H1 (cell line): ENCODE results near the gene CENPF. TPM values are rescaled to one million over a fixed set of nuclear protein-coding genes. Genes with fewer than 3 reads are reported as not detected.

Experiments used
- CTCF ChIA-PET: fragments of 300-600 bp; sonication (Branson Sonifier 250); formaldehyde crosslinking; loops from one replicate; lab custom pipeline; 2021; ENCODE audit not compliant: partially characterized antibody; lab: Charles Lee
- POLR2A ChIA-PET: fragments of 300-600 bp; sonication (Branson Sonifier 250); formaldehyde crosslinking; loops from one replicate; lab custom pipeline; 2021; ENCODE audit warnings: inconsistent platforms; ENCODE audit not compliant: partially characterized antibody; lab: Charles Lee
- DNase-seq, 2 experiments: peaks; one replicate each; pipeline versions ENCODE4 v3.0.0 to v3.0.0-alpha.2; 2010 to 2022; ENCODE audit warnings: low spot score in 2 of 2, low read depth in 1 of 2, mixed read lengths in 1 of 2
- FAIRE-seq: peaks from 2 replicates; lab custom pipeline; 2011; peaks lifted over from hg19 to GRCh38; lab: Jason Lieb, UNC
- H2AFZ ChIP-seq: 2 replicates; pipeline ENCODE4 v1.8.1; 2012; ENCODE audit warnings: low read length, inconsistent platforms
- H2AK5ac ChIP-seq: 2 replicates; pipeline ENCODE4 v1.6.1; 2013; ENCODE audit warnings: low read depth, low read length
- H2BK120ac ChIP-seq: replicated peaks from 2 replicates; pipeline ENCODE3; 2013; ENCODE audit warnings: low read depth, low read length, inconsistent platforms
- H2BK12ac ChIP-seq: 2 replicates; pipeline ENCODE4 v1.6.1; 2013; ENCODE audit warnings: low read depth, low read length
- H2BK15ac ChIP-seq: 2 replicates; pipeline ENCODE4 v1.6.1; 2013; ENCODE audit warnings: low read length
- H2BK20ac ChIP-seq: 2 replicates; pipeline ENCODE4 v1.6.1; 2013; ENCODE audit warnings: low read length
- H2BK5ac ChIP-seq: 2 replicates; pipeline ENCODE4 v1.6.1; 2013; ENCODE audit warnings: low read depth, low read length
- H3K14ac ChIP-seq: 2 replicates; pipeline ENCODE4 v1.6.1; 2013; ENCODE audit warnings: inconsistent platforms; ENCODE audit not compliant: insufficient read length
- H3K18ac ChIP-seq: 2 replicates; pipeline ENCODE4 v1.6.1; 2013; ENCODE audit warnings: low read length; ENCODE audit errors: extremely low read depth
- H3K23ac ChIP-seq: 2 replicates; pipeline ENCODE4 v1.6.1; 2013; ENCODE audit warnings: inconsistent platforms; ENCODE audit not compliant: insufficient read length
- H3K23me2 ChIP-seq: 2 replicates; pipeline ENCODE4 v1.6.1; 2013; ENCODE audit warnings: low read depth, low read length
- H3K27ac ChIP-seq: 2 replicates; pipeline ENCODE4 v1.6.1; 2011; ENCODE audit warnings: low read depth, low read length, inconsistent platforms
- H3K27me3 ChIP-seq, 4 experiments: replicated peaks in 1 of 4; 1 replicate in 1 of 4; 2 replicates in 3 of 4; pipeline versions ENCODE4 v1.6.1 to v1.8.1; 2011 to 2013; ENCODE audit warnings: low read length in 3 of 4, mild to moderate bottlenecking in 3 of 4, inconsistent platforms in 2 of 4, mixed read lengths in 2 of 4, moderate library complexity in 1 of 4; ENCODE audit not compliant: control insufficient read depth in 3 of 4, insufficient read depth in 3 of 4; ENCODE audit errors: extremely low read depth in 1 of 4
- H3K36me3 ChIP-seq, 4 experiments: 2 replicates each; pipeline versions ENCODE4 v1.6.1 to v1.8.1; 2011 to 2013; ENCODE audit warnings: mild to moderate bottlenecking in 4 of 4, low read length in 3 of 4, moderate library complexity in 2 of 4, control low read depth in 1 of 4, inconsistent platforms in 1 of 4; ENCODE audit not compliant: insufficient read depth in 4 of 4, control insufficient read depth in 2 of 4
- H3K4ac ChIP-seq: replicated peaks from 2 replicates; pipeline ENCODE3; 2013; ENCODE audit warnings: low read length, low read depth, mixed read lengths, inconsistent platforms; ENCODE audit not compliant: insufficient read length
- H3K4me1 ChIP-seq, 4 experiments: replicated peaks in 1 of 4; 1 replicate in 1 of 4; 2 replicates in 3 of 4; pipeline versions ENCODE4 v1.6.1 to v1.8.1; 2011 to 2013; ENCODE audit warnings: low read length in 3 of 4, inconsistent platforms in 2 of 4, mixed read lengths in 1 of 4; ENCODE audit not compliant: insufficient read depth in 4 of 4, control insufficient read depth in 3 of 4
- H3K4me2 ChIP-seq, 2 experiments: 2 replicates each; pipeline versions ENCODE4 v1.6.1 to v1.8.1; 2011 to 2013; ENCODE audit warnings: low read depth in 2 of 2, low read length in 2 of 2, control low read depth in 1 of 2, inconsistent platforms in 1 of 2, mild to moderate bottlenecking in 1 of 2; ENCODE audit not compliant: insufficient read depth in 1 of 2
- H3K4me3 ChIP-seq, 4 experiments: fragments of 200-600, 300-600 bp in 1 of 4; sonication (generic), shearing (Covaris generic), sonication (Bioruptor Twin) in 1 of 4; 2 replicates each; pipeline versions ENCODE4 v1.5.1 to v1.8.1; 2011 to 2016; ENCODE audit warnings: low read length in 4 of 4, low read depth in 3 of 4, control low read depth in 2 of 4, inconsistent platforms in 2 of 4, mild to moderate bottlenecking in 2 of 4, mixed read lengths in 1 of 4, moderate library complexity in 1 of 4; ENCODE audit not compliant: insufficient read depth in 2 of 4; ENCODE audit errors: extremely low read depth in 1 of 4
- H3K56ac ChIP-seq: replicated peaks from 2 replicates; pipeline ENCODE3; 2013; ENCODE audit warnings: low read depth, mild to moderate bottlenecking, mixed read lengths, low read length, inconsistent platforms; ENCODE audit not compliant: insufficient read length
- H3K79me1 ChIP-seq: 2 replicates; pipeline ENCODE4 v1.6.1; 2013; ENCODE audit warnings: low read depth, low read length, control low read depth
- H3K79me2 ChIP-seq, 2 experiments: 2 replicates each; pipeline versions ENCODE4 v1.6.1 to v1.8.1; 2012 to 2013; ENCODE audit warnings: low read length in 2 of 2, mild to moderate bottlenecking in 2 of 2, inconsistent platforms in 1 of 2; ENCODE audit not compliant: insufficient read depth in 2 of 2, control insufficient read depth in 1 of 2
- H3K9ac ChIP-seq, 4 experiments: replicated peaks in 1 of 4; 1 replicate in 1 of 4; 2 replicates in 3 of 4; pipeline versions ENCODE4 v1.6.1 to v1.8.1; 2011 to 2013; ENCODE audit warnings: low read depth in 3 of 4, low read length in 3 of 4, control low read depth in 2 of 4, mild to moderate bottlenecking in 2 of 4, moderate library complexity in 2 of 4, inconsistent platforms in 1 of 4; ENCODE audit errors: extremely low read depth in 1 of 4
- H3K9me3 ChIP-seq, 2 experiments: 2 replicates each; pipeline versions ENCODE4 v1.6.1 to v1.8.1; 2012 to 2013; ENCODE audit warnings: mild to moderate bottlenecking in 2 of 2, moderate library complexity in 2 of 2, control low read depth in 1 of 2, inconsistent platforms in 1 of 2, low read depth in 1 of 2, low read length in 1 of 2, mixed read lengths in 1 of 2; ENCODE audit not compliant: insufficient read depth in 2 of 2
- H4K20me1 ChIP-seq, 2 experiments: replicated peaks in 1 of 2; 2 replicates each; pipeline versions ENCODE3 to v1.8.1; 2011 to 2013; ENCODE audit warnings: inconsistent platforms in 2 of 2, low read length in 2 of 2, mild to moderate bottlenecking in 1 of 2; ENCODE audit not compliant: insufficient read depth in 2 of 2, control insufficient read depth in 1 of 2
- H4K5ac ChIP-seq: 2 replicates; pipeline ENCODE4 v1.6.1; 2013; ENCODE audit warnings: low read length, low read depth, mixed read lengths, inconsistent platforms; ENCODE audit not compliant: insufficient read length
- H4K8ac ChIP-seq: 2 replicates; pipeline ENCODE4 v1.8.0; 2013; ENCODE audit warnings: mild to moderate bottlenecking, moderate library complexity, low read length, inconsistent platforms; ENCODE audit not compliant: insufficient read depth; ENCODE audit errors: extremely low read depth
- H4K91ac ChIP-seq: replicated peaks from 2 replicates; pipeline ENCODE3; 2013; ENCODE audit warnings: low read length, mixed read lengths, inconsistent platforms; ENCODE audit not compliant: insufficient read length
- BACH1 ChIP-seq: IDR thresholded peaks from 2 replicates; pipeline ENCODE4 v1.6.1; 2012; ENCODE audit warnings: low read length, improper control_type of control experiment
- CBX5 ChIP-seq: fragments of 300-800, 300-1000 bp; sonication (generic); IDR thresholded peaks from 2 replicates; pipeline ENCODE4 v1.7.1; 2016; ENCODE audit warnings: antibody characterized with exemption, low read length, low read depth
- CTCF ChIP-seq, 3 experiments: IDR thresholded peaks; 1 replicate in 2 of 3; 2 replicates in 1 of 3; pipeline versions ENCODE4 v1.5.1 to v1.6.1; 2011; ENCODE audit warnings: low read length in 3 of 3, mild to moderate bottlenecking in 3 of 3, inconsistent platforms in 2 of 3, low read depth in 1 of 3, moderate library complexity in 1 of 3; ENCODE audit not compliant: insufficient read depth in 1 of 3; ENCODE audit errors: control extremely low read depth in 1 of 3
- FOSL1 ChIP-seq: IDR thresholded peaks from 2 replicates; pipeline ENCODE4 v1.6.1; 2011; ENCODE audit warnings: mild to moderate bottlenecking, low read depth, low read length, moderate library complexity; ENCODE audit not compliant: insufficient read depth
- KDM4A ChIP-seq: IDR thresholded peaks from one replicate; pipeline ENCODE4 v1.7.1; 2012; ENCODE audit warnings: low read depth, mild to moderate bottlenecking, moderate library complexity, low read length, inconsistent platforms; ENCODE audit not compliant: severe bottlenecking
- POU5F1 ChIP-seq: IDR thresholded peaks from 2 replicates; pipeline ENCODE4 v1.6.1; 2011; ENCODE audit warnings: low read depth, mild to moderate bottlenecking, low read length, moderate library complexity
- RBBP5 ChIP-seq: IDR thresholded peaks from 2 replicates; pipeline ENCODE4 v1.7.1; 2012; ENCODE audit warnings: low read depth, mild to moderate bottlenecking, inconsistent platforms, low read length, moderate library complexity, borderline replicate concordance
- SIRT6 ChIP-seq: IDR thresholded peaks from one replicate; pipeline ENCODE4 v1.7.1; 2012; ENCODE audit warnings: low read length, inconsistent platforms
- SP1 ChIP-seq: IDR thresholded peaks from 2 replicates; pipeline ENCODE4 v1.6.1; 2011; ENCODE audit warnings: low read depth, low read length
- SP2 ChIP-seq: IDR thresholded peaks from 2 replicates; pipeline ENCODE4 v1.6.1; 2012; ENCODE audit warnings: mild to moderate bottlenecking, low read length, inconsistent platforms
- SP4 ChIP-seq: IDR thresholded peaks from 2 replicates; pipeline ENCODE4 v1.6.1; 2012; ENCODE audit warnings: low read length, inconsistent platforms
- SUZ12 ChIP-seq: fragments of 200-600 bp; sonication (generic); IDR thresholded peaks from 2 replicates; pipeline ENCODE4 v1.6.1; 2012; ENCODE audit warnings: mild to moderate bottlenecking, inconsistent platforms, low read length, moderate library complexity, mixed read lengths
- TBP ChIP-seq: IDR thresholded peaks from 2 replicates; pipeline ENCODE4 v1.6.1; 2011; ENCODE audit warnings: low read depth, low read length, improper control_type of control experiment
- YY1 ChIP-seq: IDR thresholded peaks from 2 replicates; pipeline ENCODE4 v1.6.1; 2011; ENCODE audit warnings: low read depth, mild to moderate bottlenecking, low read length
- polyA plus RNA-seq, 7 experiments: library from polyadenylated mRNA; depleted of rRNA in 3 of 7; stranded (reverse) in 5 of 7; unstranded in 2 of 7; fragments of >200 nt in 5 of 7; fragments of 200-250 nt in 2 of 7; gene quantifications; 1 replicate in 5 of 7; 2 replicates in 1 of 7; 4 replicates in 1 of 7; pipeline versions ENCODE4 v1.2.1 to v1.2.3, GENCODE V29; 2011 to 2013; ENCODE audit warnings: missing spikeins in 2 of 7, mixed read lengths in 2 of 7
- total RNA-seq: library from RNA; stranded (reverse); fragmentation: NEBNext Ultra II Directional; extraction: Animal tissue kit (Norgen Biotek cat#: 25700); gene quantifications from 2 replicates; pipeline ENCODE4 v1.2.1, GENCODE V29; 2021

Gene CENPF
- total and polyA plus RNA-seq, 2 of the 8 experiments (the other 6 are each of a cell fraction or from before 2014, with no cell fraction given), result 13.7 to 170 TPM

- Histone ChIP-seq H4K20me1 (no peaks in the 10 kb centered on the region), H3K23ac (no peak overlapping the region), H3K4me1 (peaks cover 3 to 9% (median 7%) of the 10 kb centered on the region in 4 experiments; a peak in 5 of 7 replicates), H4K5ac (no peak overlapping the region), H3K4ac (no peak overlapping the region), H3K9ac (no peak overlapping the region), H2BK12ac (no peak overlapping the region), H2BK15ac (no peak overlapping the region), H3K27me3 (peaks cover 0 to 1% (median 0%) of the 10 kb centered on the region in 4 experiments; a peak in 1 of 7 replicates), H2BK120ac (no peak overlapping the region), H3K79me2 (no peaks in the 10 kb centered on the region), H3K14ac (no peak overlapping the region), H2BK5ac (no peak overlapping the region), H4K8ac (no peak overlapping the region), H3K4me2 (no peak overlapping the region), H3K79me1 (no peaks in the 10 kb centered on the region; the same call in 1 of the 2 replicates), H3K23me2 (no peaks in the 10 kb centered on the region), H2AFZ (no peak overlapping the region), H3K4me3 (no peak overlapping the region), H3K18ac (no peak overlapping the region), H2BK20ac (no peak overlapping the region), H3K9me3 (peaks cover 12 to 19% of the 10 kb centered on the region in 2 experiments; a peak in 3 of 4 replicates), H3K36me3 (no peaks in the 10 kb centered on the region), H2AK5ac (no peak overlapping the region), H3K27ac (no peak overlapping the region), H4K91ac (no peak overlapping the region), H3K56ac (no peak overlapping the region)
- DNase-seq (no peak), FAIRE-seq (no peak)
- CTCF ChIA-PET, result interaction anchor here (1.0 to 18.8 kb wide), 3 partner anchors 12 to 244 kb away, joined by 3 to 445 read pairs (median 57); no protein-coding TSS in a partner anchor
- POLR2A ChIA-PET, result interaction anchor here (6.9 kb wide), 1 partner anchor 28 kb away, joined by 69 read pairs; the partner anchor contains the start of gene PTPN14
- TF ChIP-seq TBP (no peak), FOSL1 (no peak), YY1 (no peak), CBX5 (no peak), POU5F1 (no peak), SP2 (no peak), SIRT6 (no peak), RBBP5 (no peak), SUZ12 (no peak), SP4 (no peak), KDM4A (no peak), SP1 (no peak), CTCF (IDR thresholded peaks at IDR 0.05; ENCODE audit: control extremely low read depth in 1 of 3, insufficient read depth in 1 of 3, low read depth in 1 of 3, low read length in 3 of 3) (no peak), BACH1 (no peak)
These were observed 23.8 kb upstream of the CENPF start for GRCh38 chr1:214579183-214579582.
